ENCODE results near the gene SOBP.

- TF ChIP-seq CTCF (IDR thresholded peaks at IDR 0.05) (no peak), POLR2A (IDR thresholded peaks at IDR 0.05) (no peak)
Observed at GRCh38 chr6:107642095-107642860, 152.4 kb downstream of the SOBP start.
